GM12872 (cell line): Measurements from ENCODE around the gene NDC1.
A peak's percentile ranks its signal among the peaks of the same experiment; 100 is the strongest.

ENCODE experiments used
- TF ChIP-seq, protein P1 (sequence below): IDR thresholded peaks from 3 replicates; pipeline ENCODE4 v1.5.1; 2011; ENCODE audit warnings: low read depth, mild to moderate bottlenecking, low read length, moderate library complexity; ENCODE audit not compliant: insufficient read depth

NDC1 gene

DNA sequence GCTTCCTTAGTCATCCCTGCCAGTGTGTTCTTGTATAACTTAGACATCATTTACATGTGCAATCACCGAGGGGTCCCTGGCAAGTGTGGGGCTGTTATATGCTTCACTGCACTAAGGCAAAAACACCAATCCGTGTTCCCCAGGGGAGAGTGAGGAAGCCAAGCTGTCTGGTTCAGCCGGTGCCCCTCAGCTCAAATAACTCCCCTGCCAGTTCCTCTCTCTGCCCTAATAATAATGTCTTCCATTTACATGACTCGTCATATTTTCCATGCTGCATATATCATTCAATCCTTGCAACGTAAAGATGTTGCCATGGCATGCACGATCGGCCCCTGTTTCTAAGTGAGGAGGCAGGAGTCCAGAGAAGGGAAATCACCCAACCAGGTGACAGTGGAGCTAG, 24.4 kb upstream of the NDC1 start:
- TF ChIP-seq, protein P1, sequence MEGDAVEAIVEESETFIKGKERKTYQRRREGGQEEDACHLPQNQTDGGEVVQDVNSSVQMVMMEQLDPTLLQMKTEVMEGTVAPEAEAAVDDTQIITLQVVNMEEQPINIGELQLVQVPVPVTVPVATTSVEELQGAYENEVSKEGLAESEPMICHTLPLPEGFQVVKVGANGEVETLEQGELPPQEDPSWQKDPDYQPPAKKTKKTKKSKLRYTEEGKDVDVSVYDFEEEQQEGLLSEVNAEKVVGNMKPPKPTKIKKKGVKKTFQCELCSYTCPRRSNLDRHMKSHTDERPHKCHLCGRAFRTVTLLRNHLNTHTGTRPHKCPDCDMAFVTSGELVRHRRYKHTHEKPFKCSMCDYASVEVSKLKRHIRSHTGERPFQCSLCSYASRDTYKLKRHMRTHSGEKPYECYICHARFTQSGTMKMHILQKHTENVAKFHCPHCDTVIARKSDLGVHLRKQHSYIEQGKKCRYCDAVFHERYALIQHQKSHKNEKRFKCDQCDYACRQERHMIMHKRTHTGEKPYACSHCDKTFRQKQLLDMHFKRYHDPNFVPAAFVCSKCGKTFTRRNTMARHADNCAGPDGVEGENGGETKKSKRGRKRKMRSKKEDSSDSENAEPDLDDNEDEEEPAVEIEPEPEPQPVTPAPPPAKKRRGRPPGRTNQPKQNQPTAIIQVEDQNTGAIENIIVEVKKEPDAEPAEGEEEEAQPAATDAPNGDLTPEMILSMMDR = no peak

- TF ChIP-seq, protein P1 = peak; percentile 90
Observed at GRCh38 chr1:53860967-53861411, 22.9 kb upstream of the NDC1 start.

DNA sequence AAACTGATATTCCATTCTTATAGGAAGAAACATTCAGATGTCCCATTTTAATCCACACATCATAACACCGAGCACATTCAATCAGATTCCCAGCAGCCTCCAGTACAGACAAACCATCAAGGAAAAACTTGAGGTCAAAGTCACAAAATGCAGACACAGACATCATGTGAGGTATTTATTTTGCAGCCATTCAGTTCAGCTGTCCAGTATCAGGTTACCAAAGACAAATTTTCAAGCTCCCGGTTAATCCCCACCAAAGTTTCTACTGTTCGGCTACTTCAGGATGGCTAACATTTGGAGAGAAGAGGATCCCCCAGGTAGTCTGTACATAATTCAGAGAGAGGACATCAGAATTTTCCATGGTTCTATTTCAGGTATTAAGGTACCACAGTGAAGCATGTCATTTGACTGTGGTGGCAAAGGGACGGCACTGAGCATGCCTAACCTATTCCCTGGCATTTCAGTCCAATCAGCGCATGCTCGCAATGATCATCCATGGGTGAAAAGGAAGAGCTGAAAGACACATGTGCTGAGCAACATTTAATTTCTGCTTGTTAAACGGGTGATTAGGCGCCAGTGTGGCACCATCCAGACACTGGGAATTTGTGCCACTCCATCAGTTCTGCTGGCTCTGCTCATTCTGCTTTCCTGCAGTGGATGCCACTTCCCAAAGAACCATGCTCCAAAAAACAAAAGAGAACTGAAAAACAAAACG, 13.6 kb upstream of the NDC1 start:
- TF ChIP-seq, protein P1 = no peak

GRCh38 chr1:53850082-53850673, 12.1 kb upstream of the NDC1 start:
- TF ChIP-seq, protein P1 = no peak

DNA sequence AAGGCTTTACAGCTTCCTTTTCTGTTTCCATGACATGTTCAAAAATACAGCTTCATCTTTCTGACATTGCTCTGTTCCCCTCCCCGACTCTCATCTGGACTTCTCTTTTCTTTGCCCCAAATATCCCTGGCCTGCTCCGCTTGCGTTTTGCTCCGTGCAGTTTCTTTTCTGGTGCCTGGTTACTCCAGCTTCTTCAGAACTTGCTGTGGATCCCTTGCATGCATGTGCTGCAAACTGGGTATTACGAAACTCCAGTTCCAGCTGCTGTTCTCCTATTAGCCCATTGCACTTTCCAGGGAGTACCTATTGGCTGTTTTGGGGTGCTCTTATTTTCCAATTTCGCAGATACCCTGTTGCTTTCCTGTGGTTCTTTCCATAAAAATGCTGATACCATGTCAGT, 9.9 kb upstream of the NDC1 start:
- TF ChIP-seq, protein P1 = no peak

GRCh38 chr1:53842347-53842746, 4.3 kb upstream of the NDC1 start:
- TF ChIP-seq, protein P1 = no peak

- TF ChIP-seq, protein P1 = no peak
Observed at GRCh38 chr1:53838654-53838974, 518 bp upstream of the NDC1 start.
